ENCODE results near the gene ERBB4.

ERBB4 gene

DNA sequence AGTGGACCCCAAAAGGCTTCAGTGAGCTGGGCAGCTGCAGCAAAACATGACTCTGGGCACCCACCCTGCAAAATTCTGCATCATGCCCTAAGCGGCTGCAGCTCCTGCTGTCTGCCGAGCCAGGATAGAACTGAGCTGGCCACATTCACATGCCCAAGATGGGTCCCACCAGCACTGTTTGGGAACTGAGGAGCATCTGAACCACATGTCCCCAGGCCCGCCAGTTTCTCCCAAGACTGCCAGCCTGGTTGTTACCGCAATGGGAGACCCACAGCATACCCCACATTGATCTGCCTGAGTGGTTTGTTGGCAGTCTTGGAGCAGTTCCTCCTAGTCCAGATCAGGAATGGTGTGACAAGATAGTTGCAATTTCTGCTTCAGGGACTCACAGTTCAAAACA, 1035.4 kb downstream of the ERBB4 start:
- FAIRE-seq, result no peak

DNA sequence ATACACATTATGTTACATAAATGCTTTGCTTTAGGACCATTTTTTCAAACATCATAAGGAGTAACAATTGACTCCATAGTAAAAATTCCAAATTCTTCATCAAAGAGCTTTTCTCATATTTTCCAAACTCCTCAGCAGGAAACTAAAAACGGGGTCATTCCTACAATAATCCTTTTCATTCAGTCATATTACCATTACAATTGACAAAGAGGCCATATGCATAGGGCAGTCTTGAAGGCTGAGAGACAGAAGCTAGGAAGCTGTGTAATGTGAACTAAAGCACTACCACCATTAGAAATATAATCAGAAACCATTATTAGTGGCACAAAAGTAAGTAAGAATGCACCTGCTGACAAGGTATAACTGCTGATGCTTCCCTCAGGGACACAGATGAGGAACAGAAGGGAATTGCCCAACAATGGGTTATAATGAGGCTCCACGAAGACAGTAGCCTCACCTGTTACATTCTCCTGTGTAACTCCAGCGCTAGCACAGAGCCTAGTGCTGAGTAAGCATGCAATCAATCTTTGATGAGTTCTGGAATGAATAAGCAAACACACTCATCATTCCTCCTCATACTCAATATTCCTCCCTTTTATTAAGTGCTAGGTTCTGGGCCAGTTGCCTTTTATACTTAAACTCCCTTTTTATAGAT, 1039.9 kb downstream of the ERBB4 start:
- no peak for FAIRE-seq

DNA sequence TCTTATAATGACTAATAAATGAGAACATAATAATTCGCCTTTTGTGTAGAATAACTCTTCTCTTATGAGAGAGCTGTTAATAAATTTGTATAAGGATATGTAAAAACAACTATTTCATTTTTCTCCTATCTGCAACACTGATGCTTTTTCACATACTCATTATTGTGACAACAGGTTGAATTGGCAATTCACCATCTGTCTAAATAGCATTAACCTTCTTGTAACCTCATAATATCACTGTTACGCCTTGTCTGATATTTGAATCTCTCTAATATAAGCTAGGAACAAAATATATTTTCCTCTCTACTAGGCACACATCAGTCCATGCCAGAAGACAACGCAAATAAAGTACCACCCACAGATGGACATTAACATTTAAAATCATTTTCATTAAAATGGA, 1043.3 kb downstream of the ERBB4 start:
- FAIRE-seq, result no peak

DNA sequence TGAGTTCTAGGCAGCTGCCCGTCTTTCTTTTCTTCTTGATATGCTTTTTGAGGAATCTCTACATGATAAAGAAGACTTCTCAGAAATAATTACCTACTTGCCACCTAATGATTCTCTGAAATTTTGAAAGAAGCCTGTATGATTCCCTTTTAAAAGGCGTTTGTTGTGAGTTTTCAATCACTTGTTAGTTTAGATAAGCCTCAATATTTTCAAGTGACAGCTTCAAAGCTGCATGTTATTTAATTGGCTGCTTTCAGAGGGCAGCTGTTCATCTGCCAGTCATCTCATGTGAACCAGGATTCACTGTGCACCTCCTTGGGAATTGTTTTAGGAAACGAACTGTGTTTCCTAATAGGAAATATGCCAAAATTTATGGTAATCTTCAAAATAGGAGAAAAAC, 1044.1 kb downstream of the ERBB4 start:
- FAIRE-seq, result no peak

DNA sequence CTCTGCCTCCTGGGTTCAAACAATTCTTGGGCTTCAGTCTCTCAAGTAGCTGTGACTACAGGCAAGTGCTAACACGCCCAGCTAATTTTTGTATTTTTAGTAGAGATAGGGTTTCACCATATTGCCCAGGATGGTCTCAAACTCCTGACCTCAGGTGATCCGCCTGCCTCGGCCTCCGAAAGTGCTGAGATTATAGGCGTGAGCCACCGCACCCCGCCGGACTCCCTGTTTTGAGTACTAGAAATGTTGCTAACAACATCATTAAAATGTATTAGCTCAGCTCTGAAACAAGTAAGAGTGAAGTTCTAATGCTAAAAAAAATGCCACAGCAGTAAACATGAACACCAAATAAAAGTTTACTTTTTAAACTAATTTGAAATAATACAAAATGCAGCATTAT, 1044.5 kb downstream of the ERBB4 start:
- no peak for FAIRE-seq

DNA sequence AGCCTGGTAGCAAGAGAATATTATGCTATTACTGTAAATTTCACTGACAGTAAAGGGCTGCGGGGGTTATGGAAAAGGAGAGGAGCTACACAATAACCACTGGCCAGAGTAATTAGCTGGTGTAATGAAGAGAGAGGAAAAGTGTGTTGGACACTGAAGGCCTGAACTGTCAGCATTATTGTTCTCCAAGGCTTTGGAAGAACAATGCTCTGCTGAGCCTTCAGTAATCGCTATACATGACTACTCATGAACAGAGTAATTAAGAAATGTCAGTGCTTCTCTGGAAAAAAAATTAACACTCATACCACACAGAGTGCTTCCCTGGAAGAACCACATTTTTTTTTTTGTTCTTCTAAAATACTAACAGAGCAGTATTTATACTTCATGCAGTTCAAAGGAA, 1050.9 kb downstream of the ERBB4 start:
- no peak for FAIRE-seq

DNA sequence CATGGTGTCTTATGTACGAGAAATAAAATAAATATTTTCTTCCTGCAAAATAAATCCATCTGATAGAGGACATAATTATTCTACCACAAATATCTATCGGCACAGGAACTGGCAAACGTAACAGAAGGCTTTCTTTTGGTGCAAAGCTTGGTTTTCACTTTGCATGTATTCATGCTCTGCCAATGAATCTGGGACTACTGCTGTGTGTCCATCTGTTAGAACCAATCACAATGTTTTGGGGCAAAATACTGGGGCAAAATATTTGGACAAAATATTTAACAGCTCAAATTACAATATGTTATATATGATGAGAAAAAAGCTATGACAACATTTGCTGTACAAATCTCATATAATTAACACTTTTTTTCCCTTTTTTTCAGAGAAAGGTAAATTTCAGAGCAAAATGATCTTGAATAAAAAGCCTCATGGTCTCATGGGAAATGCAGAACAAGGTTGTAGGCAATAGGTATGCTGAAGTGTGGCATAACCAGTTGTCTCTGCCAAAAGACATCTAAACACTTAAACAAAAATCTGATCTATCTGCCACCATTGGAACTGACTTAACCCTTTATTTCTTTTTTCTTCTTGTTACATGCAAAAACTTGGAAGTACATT, 1059.0 kb downstream of the ERBB4 start:
- no peak for FAIRE-seq

DNA sequence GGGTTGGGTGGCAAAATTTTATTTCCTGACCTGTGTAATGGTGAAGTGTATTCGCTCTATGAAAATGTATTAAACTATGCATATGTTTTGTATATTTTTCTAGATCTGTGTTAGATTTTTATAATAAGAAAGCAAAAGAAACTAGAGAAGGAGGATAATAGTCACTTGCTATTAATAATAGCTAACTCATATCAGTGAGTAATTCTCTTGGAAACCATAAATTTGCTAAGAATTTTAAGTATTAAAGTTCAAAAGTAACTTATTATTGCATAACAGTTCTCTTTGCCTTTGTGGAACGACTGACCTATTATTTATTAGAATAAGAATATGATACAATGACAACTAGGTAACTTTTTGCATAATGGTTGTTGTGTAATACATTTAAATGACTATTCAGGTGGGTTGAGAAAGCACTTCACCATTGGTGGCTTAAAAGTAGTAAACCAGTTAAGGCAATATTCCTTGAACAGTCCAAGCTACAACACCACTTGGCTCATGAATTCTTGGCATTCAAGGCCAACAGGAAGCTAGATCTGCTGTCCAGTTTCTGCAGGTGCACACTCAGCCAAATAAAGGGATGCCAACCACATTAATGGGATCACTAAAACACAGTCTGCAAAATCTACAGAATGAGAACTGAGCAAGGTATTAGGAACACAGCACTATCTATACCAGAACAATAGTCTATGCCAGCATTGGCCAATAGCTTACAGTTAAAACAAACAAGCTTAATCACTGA, 1060.9 kb downstream of the ERBB4 start:
- FAIRE-seq, result no peak

DNA sequence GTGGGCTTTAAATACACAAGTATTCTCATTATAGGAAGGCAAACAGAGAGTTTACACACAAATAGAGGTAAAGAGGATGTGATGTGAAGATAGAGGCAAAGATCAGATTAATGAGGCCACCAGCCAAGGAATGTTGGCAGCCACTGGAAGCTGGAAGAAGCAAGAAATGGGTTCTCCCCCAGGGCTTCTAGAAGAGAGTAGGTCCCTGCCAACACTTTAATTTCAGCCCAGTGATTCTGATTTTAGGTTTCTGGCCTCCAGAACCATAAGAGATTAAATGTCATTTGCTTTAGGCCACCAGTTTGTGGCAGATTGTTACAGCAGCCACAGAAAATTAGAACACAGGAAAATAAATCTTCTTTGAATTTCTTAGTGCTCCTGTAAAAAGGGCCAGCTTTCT, 1065.5 kb downstream of the ERBB4 start:
- FAIRE-seq, result no peak

DNA sequence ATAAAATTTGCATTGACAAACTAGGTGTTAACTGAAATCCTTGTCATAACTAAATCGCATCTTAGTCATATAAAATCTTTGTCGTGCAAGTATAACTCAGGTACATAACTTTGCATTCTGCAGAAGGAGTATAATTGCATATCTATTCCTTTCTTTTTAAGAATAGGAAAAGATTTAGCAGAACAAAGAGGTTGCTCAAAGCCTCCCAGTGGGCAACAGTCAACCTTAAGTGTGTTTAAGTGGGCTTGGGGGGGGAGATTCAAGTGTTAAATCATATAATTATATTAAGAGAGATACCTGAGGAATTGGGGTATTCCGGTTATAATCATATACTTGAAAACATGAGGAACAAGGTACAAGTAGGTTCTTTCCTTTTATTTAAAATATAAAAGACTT, 1068.9 kb downstream of the ERBB4 start:
- FAIRE-seq, result no peak

DNA sequence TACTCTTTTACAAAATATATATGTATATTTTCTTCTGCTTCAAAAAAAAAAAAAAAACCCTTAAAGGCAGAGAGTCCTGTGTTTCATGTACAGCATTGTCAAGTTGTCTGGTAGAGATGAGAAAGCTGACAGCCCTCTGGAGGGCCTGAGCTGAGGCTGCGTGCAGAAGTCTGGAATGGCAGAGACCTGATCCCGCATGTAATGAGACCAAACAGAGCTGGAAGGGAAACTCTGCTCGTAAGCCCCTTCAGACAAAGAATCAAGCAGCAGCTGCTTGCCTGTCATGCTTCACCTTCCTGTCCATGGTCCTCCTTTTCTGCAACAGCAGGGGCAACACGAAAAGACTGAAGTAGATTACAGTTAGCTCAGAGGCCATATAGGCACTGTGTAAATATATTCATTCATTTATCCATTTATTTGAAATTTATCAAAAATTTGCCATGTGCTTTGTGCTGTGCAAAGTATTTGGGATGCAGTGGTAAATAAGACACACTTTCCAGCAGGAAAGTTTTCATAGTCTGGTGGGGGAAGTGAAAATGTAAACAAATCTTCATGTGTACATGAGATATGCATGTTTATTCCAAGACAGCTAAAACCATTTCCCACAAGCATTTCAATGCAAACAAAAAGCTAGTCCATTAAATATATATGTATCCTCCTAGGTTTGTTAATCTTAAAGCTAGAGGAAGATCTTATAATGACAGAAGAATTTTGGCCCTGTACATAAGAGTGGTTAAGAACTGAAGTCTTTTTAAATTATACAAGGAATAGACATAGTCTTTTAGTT, 1069.5 kb downstream of the ERBB4 start:
- no peak for FAIRE-seq

DNA sequence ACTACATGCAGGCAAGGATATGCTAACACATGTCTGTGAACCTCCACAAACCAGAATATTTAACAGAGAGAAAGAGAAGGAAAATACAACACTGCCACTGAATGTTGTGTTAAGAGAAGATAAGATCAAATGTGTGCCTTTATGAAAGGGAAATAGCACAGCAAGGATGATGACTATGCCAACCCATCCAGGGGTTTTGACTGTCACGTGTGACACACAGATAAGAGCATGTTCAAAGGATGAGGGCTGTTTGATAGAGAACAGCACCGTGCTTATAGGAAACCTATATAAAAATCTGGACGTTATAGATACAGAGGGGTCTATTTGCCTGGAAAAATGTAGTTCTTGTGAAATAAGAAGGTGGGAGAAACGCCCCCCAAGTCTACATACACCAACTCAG, 1070.4 kb downstream of the ERBB4 start:
- FAIRE-seq, result no peak

DNA sequence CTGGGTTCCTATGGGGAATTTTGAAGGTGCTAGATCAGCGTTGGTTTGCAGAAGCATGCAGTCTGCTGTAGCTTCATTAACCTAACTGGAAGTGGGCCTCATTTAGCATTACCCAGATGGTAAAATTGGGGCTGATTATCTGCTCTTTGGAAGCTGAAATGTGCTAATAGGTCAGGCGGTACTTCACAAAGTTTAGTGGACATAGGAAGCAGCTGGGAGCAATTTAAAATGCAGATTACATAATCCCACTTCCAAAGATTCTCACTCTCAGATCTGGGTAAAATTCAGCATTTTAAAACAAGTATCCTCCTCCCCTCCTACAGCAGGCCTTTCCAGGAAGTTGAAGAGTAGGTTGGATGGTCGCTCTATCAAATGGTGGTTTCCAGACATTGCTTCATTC, 1075.2 kb downstream of the ERBB4 start:
- FAIRE-seq, result no peak

DNA sequence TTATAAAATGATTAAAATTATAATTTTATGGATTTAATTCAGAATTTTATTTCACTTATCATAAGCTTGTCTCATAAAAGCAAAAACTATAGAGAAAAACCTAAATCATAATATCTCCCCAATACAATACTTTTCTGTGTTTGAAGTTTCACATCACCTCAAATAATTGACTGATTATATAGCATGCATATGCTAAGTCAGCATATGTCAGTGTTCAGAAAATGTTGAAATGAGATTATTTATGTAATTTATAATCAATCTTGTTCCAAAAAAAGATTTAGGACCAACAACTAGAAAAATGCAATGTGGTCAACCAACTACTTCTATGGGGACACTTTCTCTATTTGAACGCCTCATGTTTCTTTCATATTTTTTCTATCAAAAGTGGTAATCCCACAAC, 1079.6 kb downstream of the ERBB4 start:
- FAIRE-seq, result no peak

DNA sequence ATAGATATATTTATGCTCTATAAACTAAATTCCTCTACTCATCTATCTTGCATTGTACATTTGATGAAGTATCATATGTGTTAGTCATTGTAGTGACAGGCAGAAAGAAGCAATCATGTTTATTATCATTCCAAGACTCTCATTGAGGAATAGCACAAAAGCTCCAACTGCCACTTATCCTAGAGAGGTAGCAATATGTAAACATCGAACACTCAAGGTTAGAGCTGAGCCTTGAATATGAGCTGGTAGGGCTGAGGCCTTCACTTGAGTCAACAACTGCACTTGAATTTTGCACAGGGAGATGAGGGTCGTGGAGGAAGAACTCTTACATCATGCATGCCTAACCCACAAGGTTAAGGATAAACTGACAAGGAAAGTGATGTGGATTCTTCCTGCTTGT, 1081.3 kb downstream of the ERBB4 start:
- no peak for FAIRE-seq

DNA sequence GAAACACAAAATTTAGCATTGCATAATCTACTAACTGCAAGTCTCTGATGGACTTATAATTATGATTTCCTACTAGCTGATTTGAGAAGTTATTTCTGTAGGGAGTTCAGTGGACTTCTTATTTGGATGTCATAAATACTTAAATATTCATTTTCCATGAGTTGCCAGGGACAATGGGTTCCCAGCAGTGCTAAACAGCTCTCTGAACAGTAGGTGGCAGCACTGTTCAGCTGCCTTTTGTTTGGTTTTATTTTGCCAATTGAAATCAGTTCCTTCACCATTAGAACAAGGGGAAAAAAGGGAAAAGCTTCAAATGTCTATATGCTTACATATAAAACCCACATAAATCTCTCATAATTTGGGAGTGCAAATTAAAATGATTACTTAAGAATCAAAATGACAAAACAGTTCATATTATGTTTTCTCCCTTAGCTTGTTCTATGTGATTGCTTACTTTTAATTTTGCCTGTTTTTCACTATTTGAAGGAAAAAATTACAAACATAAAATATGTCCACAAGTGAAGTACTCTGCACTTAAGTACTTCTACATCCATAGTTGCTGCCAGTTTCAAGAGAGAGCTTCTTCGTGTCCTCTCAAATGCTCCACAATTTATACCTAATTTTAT, 1083.3 kb downstream of the ERBB4 start:
- FAIRE-seq, result peak; percentile 92

DNA sequence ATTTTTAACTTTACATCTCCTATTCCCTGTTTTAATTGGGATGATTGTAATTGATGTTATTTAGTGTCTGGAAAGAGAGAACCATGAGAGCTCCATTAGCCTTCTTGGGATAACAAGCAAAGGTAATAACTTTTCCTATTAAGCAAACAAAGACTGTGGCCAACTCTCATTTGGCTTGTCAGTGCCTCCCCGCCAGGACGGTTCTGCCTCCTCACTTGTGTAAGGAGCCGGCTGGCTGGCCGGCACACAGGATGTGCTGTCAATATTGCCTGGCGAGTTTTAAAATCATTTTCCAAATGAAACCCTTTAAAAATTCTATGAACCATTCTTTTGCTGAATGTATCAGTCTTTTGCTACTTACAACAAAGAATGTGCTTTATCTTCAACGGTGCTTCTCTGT, 1083.9 kb downstream of the ERBB4 start:
- FAIRE-seq, result no peak

DNA sequence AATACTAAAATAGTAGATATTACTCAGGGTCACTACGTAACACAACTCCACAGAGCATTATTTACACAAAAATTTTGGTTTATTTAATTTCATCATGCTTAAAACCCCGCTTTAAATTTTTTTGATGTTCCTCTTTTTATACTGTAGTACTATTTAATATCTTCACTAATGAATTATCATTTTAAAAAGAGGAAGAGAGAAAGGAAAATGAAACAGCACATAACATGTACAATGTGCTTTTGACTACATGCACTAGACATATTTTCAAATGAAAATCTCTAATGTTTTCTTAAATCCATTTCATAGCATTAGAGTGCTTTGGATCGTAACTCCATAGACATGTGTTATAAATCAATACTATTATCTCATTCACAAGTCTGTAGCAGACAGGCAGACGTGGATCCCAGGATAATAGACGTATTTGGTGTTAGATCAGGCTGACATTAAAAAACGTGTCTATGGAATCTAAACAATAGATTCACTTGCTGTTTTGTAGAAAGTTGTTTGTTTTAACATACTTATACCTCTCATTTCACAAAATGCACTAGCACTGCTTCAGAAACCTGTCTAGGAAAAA, 1085.2 kb downstream of the ERBB4 start:
- no peak for FAIRE-seq

DNA sequence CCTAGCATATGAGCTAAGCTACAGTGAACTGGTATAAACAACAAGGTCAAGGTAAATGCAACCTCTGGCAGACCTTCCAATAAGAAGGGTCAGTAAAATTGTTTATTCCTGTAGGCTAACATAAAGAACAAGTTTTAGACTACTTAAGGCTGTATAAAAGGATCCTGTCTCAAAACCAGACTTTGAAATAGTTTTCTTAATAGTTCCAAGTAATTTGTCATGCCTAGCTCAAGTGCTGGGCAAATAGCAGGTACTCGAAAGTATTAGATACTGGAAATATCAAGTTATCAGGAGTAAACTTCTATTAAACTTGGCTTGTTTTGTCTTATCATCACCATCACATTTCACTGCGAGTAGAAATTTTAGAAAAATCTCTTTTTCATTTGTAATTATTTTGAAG, 1087.0 kb downstream of the ERBB4 start:
- no peak for FAIRE-seq

DNA sequence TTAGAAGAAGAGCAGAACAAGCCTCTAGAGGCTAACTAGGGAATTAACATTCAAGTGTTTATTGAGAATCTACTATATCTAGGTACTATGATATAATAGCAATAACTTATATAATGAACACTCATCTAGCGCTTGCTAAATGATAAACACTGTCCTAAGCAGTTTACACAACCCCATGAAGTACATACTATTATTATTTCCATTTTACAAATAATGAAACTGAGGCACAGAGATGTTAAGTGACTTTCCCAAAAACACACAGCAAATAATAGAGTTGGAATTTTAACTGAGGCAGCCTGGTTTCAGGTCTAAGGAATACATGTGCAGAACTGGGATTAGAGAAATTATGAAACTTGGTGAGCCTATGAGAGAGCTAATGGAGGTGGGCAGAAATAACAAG, 1088.8 kb downstream of the ERBB4 start:
- no peak for FAIRE-seq

DNA sequence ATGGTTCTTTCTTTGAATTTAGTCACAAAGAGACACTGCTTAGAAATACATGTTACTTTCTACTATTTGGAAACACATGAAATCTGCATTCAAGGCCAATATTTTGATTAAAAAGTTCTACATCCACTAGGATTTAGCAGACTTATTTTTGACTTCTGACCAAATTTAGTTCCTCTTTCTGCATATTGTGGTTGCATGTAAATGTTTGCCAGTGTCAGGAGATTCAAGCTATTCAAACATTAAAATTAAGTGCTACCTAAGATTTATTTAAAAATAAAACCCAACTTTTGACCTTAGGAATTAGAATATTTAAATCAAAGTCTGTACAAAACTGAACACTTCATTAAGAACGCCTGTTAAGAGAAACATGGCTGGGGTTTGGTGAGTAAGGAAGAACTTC, 1091.1 kb downstream of the ERBB4 start:
- no peak for FAIRE-seq

DNA sequence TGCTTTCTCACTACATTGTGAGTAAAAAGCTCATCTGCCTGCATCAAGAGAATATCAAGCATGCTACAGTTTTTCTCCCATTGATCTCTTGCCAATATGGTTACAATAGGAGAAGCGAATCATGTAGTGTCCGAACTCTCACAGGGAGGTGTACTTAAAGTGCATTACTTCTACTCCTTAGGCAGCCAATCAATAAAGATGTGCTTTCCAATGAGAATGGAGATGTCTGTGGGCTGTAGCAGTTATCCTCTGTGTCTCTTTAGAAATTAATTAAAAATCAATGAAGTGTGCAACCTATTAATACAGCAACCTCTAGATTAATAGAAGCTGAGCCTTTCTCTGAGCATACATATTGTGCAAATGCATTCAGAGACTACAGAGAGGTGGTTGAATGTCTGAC, 1098.5 kb downstream of the ERBB4 start:
- FAIRE-seq, result no peak

DNA sequence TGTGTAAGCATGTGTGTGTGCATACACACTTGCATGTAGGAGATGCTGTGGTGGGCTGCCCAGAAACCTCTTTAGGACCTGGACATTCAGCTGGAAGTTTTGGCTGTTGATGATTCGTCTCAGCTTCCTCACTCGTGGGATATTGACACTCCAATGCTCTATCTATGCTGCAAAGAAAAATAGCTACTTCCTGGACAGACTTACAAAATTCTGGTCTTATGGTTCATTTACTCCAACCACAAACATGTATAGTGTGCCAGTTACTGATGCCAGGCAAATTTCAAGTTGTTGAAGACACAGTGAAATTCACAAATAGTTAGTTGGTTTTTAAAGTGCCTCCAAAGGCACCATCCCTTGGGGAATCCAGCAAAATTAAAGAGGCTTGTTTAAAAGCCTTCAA, 1099.6 kb downstream of the ERBB4 start:
- no peak for FAIRE-seq
